Transverse colon (tissue), 4 donors: ENCODE measurements around the gene DMD. TPM values are rescaled to one million over a fixed set of nuclear protein-coding genes. Genes with fewer than 3 reads are reported as not detected.

ENCODE experiments used
- DNase-seq: peaks from one replicate; pipeline ENCODE4 v3.0.0-alpha.2; 2019
- H3K27ac ChIP-seq, 4 donors: fragments of 200-600 bp; sonication (generic); 2 replicates each; pipeline ENCODE4 v1.5.1; 2016 to 2018; ENCODE audit warnings: inconsistent platforms in 4 of 4
- H3K27me3 ChIP-seq: fragments of 200-600 bp; sonication (generic); 2 replicates; pipeline ENCODE4 v1.5.1; 2017; ENCODE audit warnings: inconsistent platforms
- H3K36me3 ChIP-seq, 4 donors: fragments of 200-600 bp; sonication (generic); 2 replicates each; pipeline ENCODE4 v1.5.1; 2017 to 2019; ENCODE audit warnings: inconsistent platforms in 4 of 4
- H3K4me1 ChIP-seq, 4 donors: fragments of 200-600 bp; sonication (generic); 2 replicates each; pipeline ENCODE4 v1.5.1; 2017 to 2020; ENCODE audit warnings: inconsistent platforms in 4 of 4
- H3K4me3 ChIP-seq, 4 donors: fragments of 200-600 bp; sonication (generic); 1 replicate in 1 of 4; 2 replicates in 3 of 4; pipeline versions ENCODE4 v1.5.1 to v1.6.1; 2017 to 2019; ENCODE audit warnings: inconsistent platforms in 4 of 4
- H3K9me3 ChIP-seq, 2 donors: fragments of 200-600 bp; sonication (generic); 2 replicates each; pipeline ENCODE4 v1.5.1; 2017 to 2019; ENCODE audit warnings: inconsistent platforms in 2 of 2
- CTCF ChIP-seq, 5 experiments: fragments of 200-600 bp in 3 of 5; fragments of 450-650 bp in 2 of 5; sonication (generic) in 3 of 5; IDR thresholded peaks; 1 replicate in 2 of 5; 2 replicates in 3 of 5; pipeline ENCODE4 v1.5.1; 2016 to 2017; ENCODE audit warnings: antibody characterized with exemption in 5 of 5, inconsistent platforms in 3 of 5, mild to moderate bottlenecking in 2 of 5, moderate library complexity in 1 of 5
- EP300 ChIP-seq: sonication (generic); formaldehyde crosslinking; IDR thresholded peaks from one replicate; pipeline ENCODE4 v1.6.1; 2017; ENCODE audit warnings: antibody characterized with exemption, low read depth
- POLR2A ChIP-seq: fragments of 450-650 bp; IDR thresholded peaks from one replicate; pipeline ENCODE4 v1.6.1; 2016; ENCODE audit warnings: antibody characterized with exemption, mild to moderate bottlenecking, moderate library complexity
- POLR2AphosphoS5 ChIP-seq, 3 donors: sonication (generic); formaldehyde crosslinking; IDR thresholded peaks; one replicate each; pipeline ENCODE4 v1.6.1; 2016; ENCODE audit warnings: antibody characterized with exemption in 3 of 3
- WGBS, 2 donors: methylation state at CpG; one replicate each; pipeline ENCODE4 v1.1.5; 2018; ENCODE audit warnings: low coverage in 1 of 2; 5-methylcytosine and 5-hydroxymethylcytosine counted together
- in situ Hi-C, 4 donors: fragments of 200-750 bp; cut with MboI; loops; one replicate each; pipeline versions ENCODE4 v1.15.0 to v1.15.1; 2017; ENCODE audit warnings: low sequenced_read_pairs in 3 of 4, low pct_ligation_motif_present in 1 of 4, low pct_unique_long_range_greater_than_20kb in 1 of 4
- intact Hi-C: fragments of 100-400 bp; cut with DNase I; formaldehyde crosslinking; loops from one replicate; pipeline ENCODE4 v1.15.1; 2023; ENCODE audit warnings: low total_unique reads
- total RNA-seq, 4 donors: library from RNA; depleted of rRNA; stranded (reverse); fragments of >200 nt; gene quantifications; one replicate each; pipeline ENCODE4 v1.1.0, GENCODE V29; 2016

DMD gene
- total RNA-seq = 10 to 100 TPM; 20.9 to 44.6 (median 32.5) TPM

GRCh38 chrX:33211356-33212260, at the start of gene DMD:
Gene DMD, minus strand, starts transcription at chrX:33211549. Its CDS starts 237 bp downstream, at chrX:33211312.
- in situ Hi-C loops (no loop called here), intact Hi-C loops (no loop called here)
- H3K27ac ChIP-seq = peak within 1 kb of the TSS; percentile 45 to 72 (median 69)
- no peaks in the 10 kb centered on the region for H3K36me3 ChIP-seq
- H3K27me3 ChIP-seq = no peaks in the 10 kb centered on the region
- TF ChIP-seq CTCF (IDR thresholded peaks at IDR 0.05) = no peak
- no peak for TF ChIP-seq EP300
- TF ChIP-seq POLR2A = peak; percentile 36
- peak; percentile 61 to 78 (median 65) for TF ChIP-seq POLR2AphosphoS5 (IDR thresholded peaks at IDR 0.05)
- peak; percentile 20 for DNase-seq
- peak within 1 kb of the TSS in 3 of 4 donors; percentile 14 to 34 (median 16) for H3K4me3 ChIP-seq
- no peaks in the 10 kb centered on the region for H3K4me1 ChIP-seq
- 28 to 30% methylated on average over 3 to 6 of the region's 6 CpGs for WGBS, 2 donors
- no peaks in the 10 kb centered on the region for H3K9me3 ChIP-seq

GRCh38 chrX:33252306-33252825, 41.0 kb upstream of the DMD start:
- Histone ChIP-seq H3K4me1 (no peaks in the 10 kb centered on the region), H3K9me3 (no peaks in the 10 kb centered on the region), H3K27me3 (no peaks in the 10 kb centered on the region), H3K27ac (no peak overlapping the region), H3K36me3 (no peaks in the 10 kb centered on the region), H3K4me3 (no peak overlapping the region)
- in situ Hi-C loops = no loop called here
- intact Hi-C loops = no loop called here
- no peak for TF ChIP-seq CTCF (IDR thresholded peaks at IDR 0.05)
- TF ChIP-seq POLR2AphosphoS5 (IDR thresholded peaks at IDR 0.05) = no peak
- TF ChIP-seq EP300 = no peak
- TF ChIP-seq POLR2A = no peak
- WGBS, 2 donors = 76% methylated on average over 1 of the region's 1 CpG; no CpG with 5 or more reads in 1 of the 2 donors
- DNase-seq = no peak

- 67 to 80% methylated on average over 1 to 4 of the region's 4 CpGs for WGBS, 2 donors
- no peak overlapping the region for H3K27ac ChIP-seq
- no peaks in the 10 kb centered on the region for H3K36me3 ChIP-seq
- no peak overlapping the region for H3K4me3 ChIP-seq
- no peaks in the 10 kb centered on the region for H3K27me3 ChIP-seq
- in situ Hi-C loops (no loop called here), intact Hi-C loops (no loop called here)
- no peak for TF ChIP-seq CTCF (IDR thresholded peaks at IDR 0.05)
- TF ChIP-seq POLR2A = no peak
- no peak for TF ChIP-seq POLR2AphosphoS5 (IDR thresholded peaks at IDR 0.05)
- no peaks in the 10 kb centered on the region for H3K4me1 ChIP-seq
- no peaks in the 10 kb centered on the region for H3K9me3 ChIP-seq
- no peak for DNase-seq
Observed at GRCh38 chrX:33218819-33219218, 7.5 kb upstream of the DMD start.

GRCh38 chrX:33210156-33210555, 1.2 kb downstream of the DMD start:
- Histone ChIP-seq H3K4me1 (no peaks in the 10 kb centered on the region), H3K9me3 (no peaks in the 10 kb centered on the region), H3K36me3 (no peaks in the 10 kb centered on the region), H3K4me3 (peak overlapping the region in 3 of 4 donors; percentile 14 to 34 (median 16)), H3K27me3 (no peaks in the 10 kb centered on the region), H3K27ac (peak overlapping the region; percentile 45 to 72 (median 69))
- 24% methylated on average over 2 of the region's 2 CpGs; no CpG with 5 or more reads in 1 of the 2 donors for WGBS, 2 donors
- TF ChIP-seq POLR2AphosphoS5 (IDR thresholded peaks at IDR 0.05) = no peak
- TF ChIP-seq CTCF (IDR thresholded peaks at IDR 0.05) = no peak
- no peak for TF ChIP-seq EP300
- TF ChIP-seq POLR2A = no peak
- in situ Hi-C loops (no loop called here), intact Hi-C loops (no loop called here)
- no peak for DNase-seq
